GM23338 (cell line): ENCODE measurements around the gene KLF11. TPM values are rescaled to one million over a fixed set of nuclear protein-coding genes. Genes with fewer than 3 reads are reported as not detected.

ENCODE experiments used
- ATAC-seq: fragments of 200-7000 bp; cut with Tn5 transposase; 3 replicates; pipeline ENCODE4 v1.9.1; 2020
- DNase-seq: peaks from one replicate; pipeline ENCODE4 v3.0.0-alpha.2; 2015; ENCODE audit warnings: low spot score
- H2AFZ ChIP-seq: fragments of 200-600 bp; sonication (generic); 2 replicates; pipeline ENCODE4 v1.8.0; 2016; ENCODE audit warnings: antibody characterized with exemption, mild to moderate bottlenecking, moderate library complexity
- H3F3A ChIP-seq: fragments of 200-600 bp; sonication (generic); replicated peaks from 2 replicates; pipeline ENCODE4 v1.8.0; 2017; ENCODE audit warnings: antibody characterized with exemption, mixed run types, low read depth
- H3K27ac ChIP-seq: fragments of 200-600 bp; sonication (generic); 2 replicates; pipeline ENCODE4 v1.6.1; 2016; ENCODE audit warnings: low read depth
- H3K27me3 ChIP-seq: fragments of 200-600 bp; sonication (generic); 2 replicates; pipeline ENCODE4 v1.8.0; 2016; ENCODE audit warnings: mild to moderate bottlenecking, mixed run types, moderate library complexity; ENCODE audit not compliant: insufficient read depth
- H3K36me3 ChIP-seq: fragments of 200-600 bp; sonication (generic); 2 replicates; pipeline ENCODE4 v1.8.0; 2016; ENCODE audit warnings: mild to moderate bottlenecking; ENCODE audit not compliant: insufficient read depth
- H3K4me1 ChIP-seq: fragments of 200-600 bp; sonication (generic); 2 replicates; pipeline ENCODE4 v1.8.0; 2016; ENCODE audit warnings: mild to moderate bottlenecking, moderate library complexity; ENCODE audit not compliant: insufficient read depth
- H3K4me2 ChIP-seq: fragments of 200-600 bp; sonication (generic); 2 replicates; pipeline ENCODE4 v1.7.1; 2017; ENCODE audit warnings: mixed run types
- H3K4me3 ChIP-seq: fragments of 200-600 bp; sonication (generic); 2 replicates; pipeline ENCODE4 v1.6.1; 2016; ENCODE audit warnings: mixed run types
- H3K79me2 ChIP-seq: fragments of 200-600 bp; sonication (generic); replicated peaks from 2 replicates; pipeline ENCODE4 v1.8.0; 2017; ENCODE audit warnings: mild to moderate bottlenecking; ENCODE audit not compliant: insufficient read depth
- H3K9me2 ChIP-seq: fragments of 200-600 bp; sonication (generic); 2 replicates; pipeline ENCODE4 v1.8.0; 2017; ENCODE audit not compliant: insufficient read depth
- H4K20me1 ChIP-seq: fragments of 200-600 bp; sonication (generic); replicated peaks from 2 replicates; pipeline ENCODE4 v1.8.0; 2017; ENCODE audit warnings: mild to moderate bottlenecking; ENCODE audit not compliant: insufficient read depth
- H3K27ac Mint-ChIP-seq: 2 replicates; pipeline ENCODE4 v1.8.0; 2020; ENCODE audit warnings: inconsistent platforms, mild to moderate bottlenecking, moderate library complexity, mixed read lengths
- H3K27me3 Mint-ChIP-seq: 3 replicates; pipeline ENCODE4 v1.8.0; 2022; ENCODE audit warnings: low read depth, mild to moderate bottlenecking, moderate library complexity, mixed read lengths, inconsistent platforms; ENCODE audit not compliant: insufficient read depth, poor library complexity
- H3K36me3 Mint-ChIP-seq: 3 replicates; pipeline ENCODE4 v1.8.0; 2021; ENCODE audit warnings: low read depth, mild to moderate bottlenecking, inconsistent platforms, moderate library complexity, mixed read lengths
- H3K4me1 Mint-ChIP-seq: 3 replicates; pipeline ENCODE4 v1.8.0; 2020; ENCODE audit warnings: mild to moderate bottlenecking, inconsistent platforms, mixed read lengths
- H3K4me3 Mint-ChIP-seq: 3 replicates; pipeline ENCODE4 v1.8.0; 2021; ENCODE audit warnings: moderate library complexity, mild to moderate bottlenecking, inconsistent platforms, mixed read lengths
- H3K9me3 Mint-ChIP-seq: 3 replicates; pipeline ENCODE4 v1.8.0; 2020; ENCODE audit warnings: moderate library complexity, mild to moderate bottlenecking, inconsistent platforms, mixed read lengths
- CTCF ChIP-seq, 2 experiments: fragments of 200-600 bp in 1 of 2; sonication (generic) in 1 of 2; conservative IDR thresholded peaks; 2 replicates each; pipeline versions ENCODE4 v1.5.1 to v1.6.1; 2016 to 2017; ENCODE audit warnings: antibody characterized with exemption in 2 of 2, low read depth in 2 of 2, mild to moderate bottlenecking in 2 of 2, moderate library complexity in 1 of 2
- EZH2 ChIP-seq: fragments of 200-600 bp; sonication (generic); IDR thresholded peaks from one replicate; pipeline ENCODE4 v1.8.0; 2017; ENCODE audit warnings: antibody characterized with exemption, mild to moderate bottlenecking, low read depth; ENCODE audit not compliant: unreplicated experiment
- EZH2phosphoT487 ChIP-seq: fragments of 200-600 bp; sonication (generic); IDR thresholded peaks from one replicate; pipeline ENCODE4 v1.8.1; 2018; ENCODE audit warnings: antibody characterized with exemption; ENCODE audit not compliant: unreplicated experiment
- JUNB ChIP-seq: IDR thresholded peaks from one replicate; pipeline ENCODE4 v1.6.1; 2016; ENCODE audit warnings: antibody characterized with exemption; ENCODE audit not compliant: unreplicated experiment
- NANOG ChIP-seq: IDR thresholded peaks from 2 replicates; pipeline ENCODE4 v1.6.1; 2016; ENCODE audit warnings: antibody characterized with exemption, borderline replicate concordance
- POLR2AphosphoS5 ChIP-seq: IDR thresholded peaks from 2 replicates; pipeline ENCODE4 v1.6.1; 2016; ENCODE audit warnings: antibody characterized with exemption, low read depth
- ZNF114 ChIP-seq: fragments of 250-450 bp; sonication (Bioruptor Pico); IDR thresholded peaks from 2 replicates; pipeline ENCODE4 v1.5.0; 2020; ENCODE audit warnings: mild to moderate bottlenecking, moderate library complexity
- ZNF331 ChIP-seq: fragments of 250-450 bp; sonication (Bioruptor Pico); IDR thresholded peaks from 2 replicates; pipeline ENCODE4 v1.5.0; 2020; ENCODE audit warnings: low read depth, mild to moderate bottlenecking, moderate library complexity
- polyA plus RNA-seq: library from polyadenylated mRNA; unstranded; fragments of >200 nt; fragmentation: Nextera tagmentation; extraction: Ambion mirVana; gene quantifications from 2 replicates; pipeline ENCODE4 v1.2.1, GENCODE V29; 2016
- total RNA-seq: library from RNA; depleted of rRNA; stranded (reverse); fragments of >200 nt; shearing (Covaris generic); gene quantifications from 2 replicates; pipeline ENCODE4 v1.2.3, GENCODE V29; 2014
- TF ChIP-seq, protein P1 (sequence below): fragments of 250-450 bp; sonication (Bioruptor Pico); IDR thresholded peaks from 2 replicates; pipeline ENCODE4 v1.5.0; 2020; ENCODE audit warnings: mild to moderate bottlenecking, moderate library complexity
- TF ChIP-seq, protein P2 (sequence below): IDR thresholded peaks from one replicate; pipeline ENCODE4 v1.6.1; 2018; ENCODE audit warnings: antibody characterized with exemption; ENCODE audit not compliant: unreplicated experiment

The KLF11 gene
- total and polyA plus RNA-seq, 2 experiments from 2014 or later, result 1.4 to 5.6 TPM

DNA sequence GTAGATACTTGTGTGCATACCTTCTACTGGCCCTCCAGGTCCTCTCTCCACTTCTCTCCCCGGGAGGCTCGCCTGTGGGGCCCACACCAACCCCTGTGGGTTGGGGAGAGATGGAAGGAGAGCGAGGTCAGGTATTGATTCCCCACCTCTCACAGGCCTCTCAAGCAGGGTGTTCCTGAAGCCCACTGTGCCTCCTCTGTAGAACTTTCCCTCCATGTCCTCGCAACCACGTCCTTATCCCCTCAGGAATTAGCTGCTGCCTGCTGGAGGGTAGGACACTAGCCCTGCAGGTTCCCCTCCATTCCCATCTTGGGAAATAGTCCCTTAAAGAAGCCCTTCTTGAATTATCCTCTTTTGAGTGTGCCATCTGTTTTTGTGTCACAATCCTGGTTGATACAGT, 38.9 kb upstream of the KLF11 start (continued):
- TF ChIP-seq, protein P1, sequence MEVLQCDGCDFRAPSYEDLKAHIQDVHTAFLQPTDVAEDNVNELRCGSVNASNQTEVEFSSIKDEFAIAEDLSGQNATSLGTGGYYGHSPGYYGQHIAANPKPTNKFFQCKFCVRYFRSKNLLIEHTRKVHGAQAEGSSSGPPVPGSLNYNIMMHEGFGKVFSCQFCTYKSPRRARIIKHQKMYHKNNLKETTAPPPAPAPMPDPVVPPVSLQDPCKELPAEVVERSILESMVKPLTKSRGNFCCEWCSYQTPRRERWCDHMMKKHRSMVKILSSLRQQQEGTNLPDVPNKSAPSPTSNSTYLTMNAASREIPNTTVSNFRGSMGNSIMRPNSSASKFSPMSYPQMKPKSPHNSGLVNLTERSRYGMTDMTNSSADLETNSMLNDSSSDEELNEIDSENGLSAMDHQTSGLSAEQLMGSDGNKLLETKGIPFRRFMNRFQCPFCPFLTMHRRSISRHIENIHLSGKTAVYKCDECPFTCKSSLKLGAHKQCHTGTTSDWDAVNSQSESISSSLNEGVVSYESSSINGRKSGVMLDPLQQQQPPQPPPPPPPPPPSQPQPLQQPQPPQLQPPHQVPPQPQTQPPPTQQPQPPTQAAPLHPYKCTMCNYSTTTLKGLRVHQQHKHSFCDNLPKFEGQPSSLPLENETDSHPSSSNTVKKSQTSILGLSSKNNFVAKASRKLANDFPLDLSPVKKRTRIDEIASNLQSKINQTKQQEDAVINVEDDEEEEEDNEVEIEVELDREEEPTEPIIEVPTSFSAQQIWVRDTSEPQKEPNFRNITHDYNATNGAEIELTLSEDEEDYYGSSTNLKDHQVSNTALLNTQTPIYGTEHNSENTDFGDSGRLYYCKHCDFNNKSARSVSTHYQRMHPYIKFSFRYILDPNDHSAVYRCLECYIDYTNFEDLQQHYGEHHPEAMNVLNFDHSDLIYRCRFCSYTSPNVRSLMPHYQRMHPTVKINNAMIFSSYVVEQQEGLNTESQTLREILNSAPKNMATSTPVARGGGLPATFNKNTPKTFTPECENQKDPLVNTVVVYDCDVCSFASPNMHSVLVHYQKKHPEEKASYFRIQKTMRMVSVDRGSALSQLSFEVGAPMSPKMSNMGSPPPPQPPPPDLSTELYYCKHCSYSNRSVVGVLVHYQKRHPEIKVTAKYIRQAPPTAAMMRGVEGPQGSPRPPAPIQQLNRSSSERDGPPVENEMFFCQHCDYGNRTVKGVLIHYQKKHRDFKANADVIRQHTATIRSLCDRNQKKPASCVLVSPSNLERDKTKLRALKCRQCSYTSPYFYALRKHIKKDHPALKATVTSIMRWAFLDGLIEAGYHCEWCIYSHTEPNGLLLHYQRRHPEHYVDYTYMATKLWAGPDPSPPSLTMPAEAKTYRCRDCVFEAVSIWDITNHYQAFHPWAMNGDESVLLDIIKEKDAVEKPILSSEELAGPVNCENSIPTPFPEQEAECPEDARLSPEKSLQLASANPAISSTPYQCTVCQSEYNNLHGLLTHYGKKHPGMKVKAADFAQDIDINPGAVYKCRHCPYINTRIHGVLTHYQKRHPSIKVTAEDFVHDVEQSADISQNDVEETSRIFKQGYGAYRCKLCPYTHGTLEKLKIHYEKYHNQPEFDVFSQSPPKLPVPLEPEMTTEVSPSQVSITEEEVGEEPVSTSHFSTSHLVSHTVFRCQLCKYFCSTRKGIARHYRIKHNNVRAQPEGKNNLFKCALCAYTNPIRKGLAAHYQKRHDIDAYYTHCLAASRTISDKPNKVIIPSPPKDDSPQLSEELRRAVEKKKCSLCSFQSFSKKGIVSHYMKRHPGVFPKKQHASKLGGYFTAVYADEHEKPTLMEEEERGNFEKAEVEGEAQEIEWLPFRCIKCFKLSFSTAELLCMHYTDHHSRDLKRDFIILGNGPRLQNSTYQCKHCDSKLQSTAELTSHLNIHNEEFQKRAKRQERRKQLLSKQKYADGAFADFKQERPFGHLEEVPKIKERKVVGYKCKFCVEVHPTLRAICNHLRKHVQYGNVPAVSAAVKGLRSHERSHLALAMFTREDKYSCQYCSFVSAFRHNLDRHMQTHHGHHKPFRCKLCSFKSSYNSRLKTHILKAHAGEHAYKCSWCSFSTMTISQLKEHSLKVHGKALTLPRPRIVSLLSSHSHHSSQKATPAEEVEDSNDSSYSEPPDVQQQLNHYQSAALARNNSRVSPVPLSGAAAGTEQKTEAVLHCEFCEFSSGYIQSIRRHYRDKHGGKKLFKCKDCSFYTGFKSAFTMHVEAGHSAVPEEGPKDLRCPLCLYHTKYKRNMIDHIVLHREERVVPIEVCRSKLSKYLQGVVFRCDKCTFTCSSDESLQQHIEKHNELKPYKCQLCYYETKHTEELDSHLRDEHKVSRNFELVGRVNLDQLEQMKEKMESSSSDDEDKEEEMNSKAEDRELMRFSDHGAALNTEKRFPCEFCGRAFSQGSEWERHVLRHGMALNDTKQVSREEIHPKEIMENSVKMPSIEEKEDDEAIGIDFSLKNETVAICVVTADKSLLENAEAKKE (CRISPR knock-in tag), result no peak
- no peak for TF ChIP-seq EZH2

GRCh38 chr2:10004836-10005235, 38.5 kb upstream of the KLF11 start:
- Histone ChIP-seq H2AFZ (no peak overlapping the region), H3K36me3 (no peaks in the 10 kb centered on the region), H3K9me2 (no peaks in the 10 kb centered on the region), H3K4me2 (no peak overlapping the region), H3K27ac (no peak overlapping the region), H3K27me3 (no peaks in the 10 kb centered on the region), H3K79me2 (no peaks in the 10 kb centered on the region), H3F3A (no peaks in the 10 kb centered on the region), H4K20me1 (no peaks in the 10 kb centered on the region), H3K4me1 (peaks cover 9% of the 10 kb centered on the region), H3K4me3 (no peak overlapping the region)
- DNase-seq, result no peak
- Mint-ChIP-seq H3K4me3 (no peak overlapping the region), H3K4me1 (peaks cover 11% of the 10 kb centered on the region), H3K36me3 (no peaks in the 10 kb centered on the region), H3K9me3 (peaks cover 6% of the 10 kb centered on the region; the same call in 1 of the 3 replicates), H3K27ac (no peak overlapping the region), H3K27me3 (peaks cover 12% of the 10 kb centered on the region)
- TF ChIP-seq ZNF114 (CRISPR knock-in tag), result no peak
- TF ChIP-seq EZH2phosphoT487, result no peak
- TF ChIP-seq, protein P2, sequence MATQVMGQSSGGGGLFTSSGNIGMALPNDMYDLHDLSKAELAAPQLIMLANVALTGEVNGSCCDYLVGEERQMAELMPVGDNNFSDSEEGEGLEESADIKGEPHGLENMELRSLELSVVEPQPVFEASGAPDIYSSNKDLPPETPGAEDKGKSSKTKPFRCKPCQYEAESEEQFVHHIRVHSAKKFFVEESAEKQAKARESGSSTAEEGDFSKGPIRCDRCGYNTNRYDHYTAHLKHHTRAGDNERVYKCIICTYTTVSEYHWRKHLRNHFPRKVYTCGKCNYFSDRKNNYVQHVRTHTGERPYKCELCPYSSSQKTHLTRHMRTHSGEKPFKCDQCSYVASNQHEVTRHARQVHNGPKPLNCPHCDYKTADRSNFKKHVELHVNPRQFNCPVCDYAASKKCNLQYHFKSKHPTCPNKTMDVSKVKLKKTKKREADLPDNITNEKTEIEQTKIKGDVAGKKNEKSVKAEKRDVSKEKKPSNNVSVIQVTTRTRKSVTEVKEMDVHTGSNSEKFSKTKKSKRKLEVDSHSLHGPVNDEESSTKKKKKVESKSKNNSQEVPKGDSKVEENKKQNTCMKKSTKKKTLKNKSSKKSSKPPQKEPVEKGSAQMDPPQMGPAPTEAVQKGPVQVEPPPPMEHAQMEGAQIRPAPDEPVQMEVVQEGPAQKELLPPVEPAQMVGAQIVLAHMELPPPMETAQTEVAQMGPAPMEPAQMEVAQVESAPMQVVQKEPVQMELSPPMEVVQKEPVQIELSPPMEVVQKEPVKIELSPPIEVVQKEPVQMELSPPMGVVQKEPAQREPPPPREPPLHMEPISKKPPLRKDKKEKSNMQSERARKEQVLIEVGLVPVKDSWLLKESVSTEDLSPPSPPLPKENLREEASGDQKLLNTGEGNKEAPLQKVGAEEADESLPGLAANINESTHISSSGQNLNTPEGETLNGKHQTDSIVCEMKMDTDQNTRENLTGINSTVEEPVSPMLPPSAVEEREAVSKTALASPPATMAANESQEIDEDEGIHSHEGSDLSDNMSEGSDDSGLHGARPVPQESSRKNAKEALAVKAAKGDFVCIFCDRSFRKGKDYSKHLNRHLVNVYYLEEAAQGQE, result no peak
- TF ChIP-seq CTCF (conservative IDR thresholded peaks at IDR 0.05; ENCODE audit: low read depth in 2 of 2), result no peak
- no peak for TF ChIP-seq ZNF331
- no peak for TF ChIP-seq NANOG
- no peak for TF ChIP-seq POLR2AphosphoS5
- no peak for TF ChIP-seq EZH2
- no peak for TF ChIP-seq JUNB
- ATAC-seq, result no peak
